Stimulated activated CD4-positive, alpha-beta T cell treated with anti-CD3 and anti-CD28 coated beads, Interleukin-2, amount 100 ng/mL, for 48 hours (primary cell): ENCODE measurements around the gene KIF27.
"Not testable (repeated sequence)": the region's sequence is repeated elsewhere in the genome, so short reads cannot be mapped to it uniquely, and the experiment has no call there.

Experiments
- DNase-seq, 2 donors: peaks; one replicate each; pipeline ENCODE4 v3.0.0-alpha.2; 2020

KIF27 gene

GRCh38 chr9:83930881-83931280, 9.6 kb upstream of the KIF27 start:
- no peak for DNase-seq

- no peak for DNase-seq
Observed at GRCh38 chr9:83927591-83927990, 6.4 kb upstream of the KIF27 start.

- DNase-seq: no peak
Observed at GRCh38 chr9:83920469-83920926, 734 bp downstream of the KIF27 start.

GRCh38 chr9:83919111-83919510, 2.1 kb downstream of the KIF27 start:
- no peak for DNase-seq

- DNase-seq: not testable (repeated sequence)
Observed at GRCh38 chr9:83912194-83912593, 9.0 kb downstream of the KIF27 start.

GRCh38 chr9:83906144-83906543, 15.1 kb downstream of the KIF27 start:
- DNase-seq: no peak

GRCh38 chr9:83900615-83901014, 20.6 kb downstream of the KIF27 start:
- DNase-seq: not testable (repeated sequence)

- DNase-seq: not testable (repeated sequence)
Observed at GRCh38 chr9:83894301-83894700, 26.9 kb downstream of the KIF27 start.

GRCh38 chr9:83886498-83886897, 34.7 kb downstream of the KIF27 start:
- not testable (repeated sequence) for DNase-seq

GRCh38 chr9:83885559-83886240, 35.5 kb downstream of the KIF27 start:
- not testable (repeated sequence) for DNase-seq

GRCh38 chr9:83881687-83882408, 39.4 kb downstream of the KIF27 start:
- DNase-seq: not testable (repeated sequence)

- not testable (repeated sequence) for DNase-seq
Observed at GRCh38 chr9:83875559-83875958, 45.7 kb downstream of the KIF27 start.

GRCh38 chr9:83849895-83850294, 71.3 kb downstream of the KIF27 start:
- DNase-seq: not testable (repeated sequence)

GRCh38 chr9:83837070-83837643, 84.1 kb downstream of the KIF27 start:
- DNase-seq: not testable (repeated sequence)

- not testable (repeated sequence) for DNase-seq
Observed at GRCh38 chr9:83830426-83831071, 90.7 kb downstream of the KIF27 start.

GRCh38 chr9:83824986-83825623, 96.1 kb downstream of the KIF27 start:
- not testable (repeated sequence) for DNase-seq

GRCh38 chr9:83817356-83818278, 103.6 kb downstream of the KIF27 start, which contains the start of gene GKAP1:
TSS of gene GKAP1 (minus strand) at chr9:83817769. CDS start at chr9:83806517, 11,252 bp downstream.
- peak; percentile 54 to 55 for DNase-seq

- peak; percentile 7 to 30 for DNase-seq
Observed at GRCh38 chr9:83817011-83817355, 104.2 kb downstream of the KIF27 start.

- not testable (repeated sequence) for DNase-seq
Observed at GRCh38 chr9:83815120-83815519, 106.1 kb downstream of the KIF27 start.

- DNase-seq: not testable (repeated sequence)
Observed at GRCh38 chr9:83809213-83809612, 112.0 kb downstream of the KIF27 start.

GRCh38 chr9:83804454-83804853, 116.8 kb downstream of the KIF27 start:
- not testable (repeated sequence) for DNase-seq

GRCh38 chr9:83803941-83804340, 117.3 kb downstream of the KIF27 start:
- DNase-seq: not testable (repeated sequence)
